A673 (cell line): ENCODE data around the gene SLC25A1. TPM values are rescaled to one million over a fixed set of nuclear protein-coding genes. Genes with fewer than 3 reads are reported as not detected.

Experiments
- BruUV-seq: library from RNA; stranded (reverse); fragments of 400-500 nt; replicated peaks from 2 replicates; lab custom pipeline; 2021; lab: Mats Ljungman, UMichigan
- CTCF ChIA-PET: fragments of 300-600 bp; sonication (Branson Sonifier 250); formaldehyde crosslinking; loops from one replicate; lab custom pipeline; 2022; ENCODE audit warnings: antibody characterized with exemption; lab: Charles Lee
- POLR2A ChIA-PET: fragments of 300-600 bp; sonication (Branson Sonifier 250); formaldehyde crosslinking; loops from one replicate; lab custom pipeline; 2022; ENCODE audit warnings: antibody characterized with exemption; ENCODE audit not compliant: low non-redundant PET; lab: Charles Lee
- DNase-seq: peaks from one replicate; pipeline ENCODE4 v3.0.0-alpha.2; 2015; ENCODE audit warnings: low spot score
- H3K27ac ChIP-seq: fragments of 200-600 bp; sonication (generic); 2 replicates; pipeline ENCODE4 v1.5.1; 2016; ENCODE audit warnings: mixed run types, low read depth, mild to moderate bottlenecking, mixed read lengths, antibody characterized with exemption, low read length; ENCODE audit not compliant: poor library complexity, severe bottlenecking
- H3K27me3 ChIP-seq: fragments of 200-600 bp; sonication (generic); replicated peaks from 2 replicates; pipeline ENCODE4 v1.6.1; 2017; ENCODE audit warnings: mixed run types, low read depth, mild to moderate bottlenecking, mixed read lengths, antibody characterized with exemption, low read length; ENCODE audit not compliant: insufficient read depth, poor library complexity
- H3K36me3 ChIP-seq: fragments of 200-600 bp; sonication (generic); 2 replicates; pipeline ENCODE4 v1.6.1; 2016; ENCODE audit warnings: mixed run types, mild to moderate bottlenecking, mixed read lengths, antibody characterized with exemption, low read length; ENCODE audit not compliant: insufficient read depth, poor library complexity, severe bottlenecking
- H3K4me1 ChIP-seq: fragments of 200-600 bp; sonication (generic); 2 replicates; pipeline ENCODE4 v1.6.1; 2017; ENCODE audit warnings: mixed run types, mild to moderate bottlenecking, mixed read lengths, antibody characterized with exemption, low read length; ENCODE audit not compliant: insufficient read depth, poor library complexity, severe bottlenecking
- H3K4me3 ChIP-seq: fragments of 200-600 bp; sonication (generic); 2 replicates; pipeline ENCODE4 v1.5.1; 2016; ENCODE audit warnings: low read depth, mixed run types, mild to moderate bottlenecking, mixed read lengths, low read length; ENCODE audit not compliant: poor library complexity, severe bottlenecking
- H3K9me3 ChIP-seq: fragments of 200-600 bp; sonication (generic); 2 replicates; pipeline ENCODE4 v1.6.1; 2016; ENCODE audit warnings: mixed run types, low read depth, mild to moderate bottlenecking, mixed read lengths, antibody characterized with exemption, low read length; ENCODE audit not compliant: poor library complexity, severe bottlenecking
- EZH2 ChIP-seq: fragments of 200-600 bp; sonication (generic); IDR thresholded peaks from 2 replicates; pipeline ENCODE4 v1.6.1; 2017; ENCODE audit warnings: borderline replicate concordance, low read depth, mild to moderate bottlenecking, mixed read lengths, antibody characterized with exemption, low read length; ENCODE audit not compliant: poor library complexity, severe bottlenecking
- intact Hi-C: fragments of 100-400 bp; cut with micrococcal nuclease; formaldehyde crosslinking; loops from one replicate; pipeline ENCODE4 v1.10.0; 2022; ENCODE audit not compliant: unreplicated experiment
- total RNA-seq: library from RNA; stranded (reverse); gene quantifications from 2 replicates; pipeline ENCODE4 v1.2.3, GENCODE V29; 2021
- TF ChIP-seq, protein P1 (sequence below): fragments of 300-800, 200-600 bp; sonication (generic); conservative IDR thresholded peaks from 2 replicates; pipeline ENCODE4 v1.5.1; 2017; ENCODE audit warnings: low read depth, mild to moderate bottlenecking, antibody characterized with exemption, low read length, moderate library complexity, mixed read lengths

SLC25A1 gene
- total RNA-seq, 1 experiment from 2014 or later: 91.0 TPM

DNA sequence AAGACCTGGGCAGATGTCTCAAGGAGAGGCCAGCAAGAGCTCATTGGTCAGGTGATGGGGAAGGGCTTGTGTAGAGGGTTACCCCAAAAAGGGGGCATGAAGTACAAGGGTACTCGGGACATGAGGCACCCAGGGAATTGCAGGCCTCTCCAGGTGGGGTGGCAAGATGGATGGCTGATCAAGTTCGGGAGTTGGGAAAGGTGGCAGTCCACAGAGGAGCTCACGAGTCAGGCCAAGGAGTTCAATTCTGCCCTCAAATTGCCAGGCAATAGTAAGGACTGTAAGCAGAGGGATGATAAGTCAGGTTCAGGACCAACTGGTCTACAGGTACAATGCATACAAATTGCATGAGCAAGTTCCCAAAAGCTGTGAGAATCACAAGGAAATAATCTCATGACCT lies 42.3 kb upstream of the SLC25A1 start:
- BruUV-seq: no TSS peak
- H3K4me1 ChIP-seq: peaks cover 15% of the 10 kb centered on the region
- intact Hi-C loops: no loop called here
- CTCF ChIA-PET: no interaction called here
- H3K27me3 ChIP-seq: no peaks in the 10 kb centered on the region
- DNase-seq: no peak
- H3K36me3 ChIP-seq: no peaks in the 10 kb centered on the region
- POLR2A ChIA-PET: no interaction called here
- no peak overlapping the region for H3K4me3 ChIP-seq
- no peak for TF ChIP-seq EZH2
- TF ChIP-seq, protein P1, sequence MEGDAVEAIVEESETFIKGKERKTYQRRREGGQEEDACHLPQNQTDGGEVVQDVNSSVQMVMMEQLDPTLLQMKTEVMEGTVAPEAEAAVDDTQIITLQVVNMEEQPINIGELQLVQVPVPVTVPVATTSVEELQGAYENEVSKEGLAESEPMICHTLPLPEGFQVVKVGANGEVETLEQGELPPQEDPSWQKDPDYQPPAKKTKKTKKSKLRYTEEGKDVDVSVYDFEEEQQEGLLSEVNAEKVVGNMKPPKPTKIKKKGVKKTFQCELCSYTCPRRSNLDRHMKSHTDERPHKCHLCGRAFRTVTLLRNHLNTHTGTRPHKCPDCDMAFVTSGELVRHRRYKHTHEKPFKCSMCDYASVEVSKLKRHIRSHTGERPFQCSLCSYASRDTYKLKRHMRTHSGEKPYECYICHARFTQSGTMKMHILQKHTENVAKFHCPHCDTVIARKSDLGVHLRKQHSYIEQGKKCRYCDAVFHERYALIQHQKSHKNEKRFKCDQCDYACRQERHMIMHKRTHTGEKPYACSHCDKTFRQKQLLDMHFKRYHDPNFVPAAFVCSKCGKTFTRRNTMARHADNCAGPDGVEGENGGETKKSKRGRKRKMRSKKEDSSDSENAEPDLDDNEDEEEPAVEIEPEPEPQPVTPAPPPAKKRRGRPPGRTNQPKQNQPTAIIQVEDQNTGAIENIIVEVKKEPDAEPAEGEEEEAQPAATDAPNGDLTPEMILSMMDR: no peak
- H3K27ac ChIP-seq: no peak overlapping the region
- no peaks in the 10 kb centered on the region for H3K9me3 ChIP-seq

DNA sequence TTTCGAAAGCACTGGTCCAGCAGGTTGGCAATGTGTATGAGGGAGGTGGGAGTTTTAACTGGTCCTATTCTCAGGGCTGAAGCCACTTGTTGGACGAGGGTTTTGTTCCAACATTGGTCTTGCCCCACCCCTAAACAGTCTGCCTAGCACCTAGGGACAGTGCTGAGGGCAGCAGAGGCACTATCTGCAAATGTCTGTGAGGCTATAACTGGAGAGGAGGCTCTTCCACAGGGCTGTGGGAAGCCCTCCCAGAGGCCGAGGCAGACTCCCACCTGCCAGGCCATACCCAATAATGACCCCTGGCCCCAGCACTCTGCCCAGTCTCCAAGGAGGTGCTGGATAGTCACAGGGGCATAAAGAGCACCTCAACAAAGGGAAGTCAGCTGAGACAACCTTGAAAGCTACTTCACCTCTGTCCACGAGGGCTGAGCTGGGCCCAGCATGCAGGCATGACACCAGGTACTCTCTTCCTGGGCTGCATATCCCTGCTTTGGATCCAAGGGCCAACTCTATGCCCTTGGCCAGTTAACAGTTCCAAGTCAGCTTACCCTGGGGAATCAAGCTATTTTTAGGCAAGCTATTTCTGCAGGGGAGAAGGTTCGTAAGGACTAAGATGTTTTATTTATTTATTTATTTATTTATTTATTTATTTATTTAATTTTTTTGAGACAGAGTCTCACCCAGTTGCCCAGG lies 40.2 kb upstream of the SLC25A1 start:
- ChIA-PET POLR2A (no interaction called here), CTCF (no interaction called here)
- H3K4me3 ChIP-seq: no peak overlapping the region
- no peak for DNase-seq
- H3K4me1 ChIP-seq: peaks cover 22% of the 10 kb centered on the region
- H3K27ac ChIP-seq: peak overlapping the region; percentile 61
- H3K27me3 ChIP-seq: no peaks in the 10 kb centered on the region
- no peaks in the 10 kb centered on the region for H3K36me3 ChIP-seq
- H3K9me3 ChIP-seq: no peaks in the 10 kb centered on the region
- TF ChIP-seq, protein P1: no peak
- TF ChIP-seq EZH2: no peak
- intact Hi-C loops: no loop called here
- no TSS peak for BruUV-seq

DNA sequence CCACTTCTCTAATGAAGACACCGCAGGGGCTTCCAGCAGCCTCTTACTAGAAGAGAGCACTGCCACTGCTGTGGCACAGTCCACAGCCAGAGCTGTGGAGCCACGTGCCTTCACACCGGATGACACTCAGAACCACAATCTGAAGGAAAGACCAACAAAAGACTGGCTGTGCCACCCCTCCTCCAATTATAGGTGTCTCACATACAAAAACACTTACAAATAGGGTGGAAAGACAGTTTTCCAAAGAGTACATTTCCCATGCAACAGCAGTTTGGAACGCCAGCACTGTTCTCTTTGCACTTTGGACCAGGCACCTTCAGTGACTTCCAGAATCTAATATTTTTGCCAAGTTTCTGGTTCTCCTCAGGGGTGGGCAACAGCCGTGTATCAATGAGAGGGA lies 38.0 kb upstream of the SLC25A1 start:
- BruUV-seq: no TSS peak
- Histone ChIP-seq H3K4me1 (peaks cover 22% of the 10 kb centered on the region), H3K4me3 (no peak overlapping the region), H3K27ac (no peak overlapping the region), H3K9me3 (no peaks in the 10 kb centered on the region), H3K36me3 (no peaks in the 10 kb centered on the region), H3K27me3 (no peaks in the 10 kb centered on the region)
- intact Hi-C loops: no loop called here
- ChIA-PET POLR2A (no interaction called here), CTCF (no interaction called here)
- no peak for DNase-seq
- TF ChIP-seq, protein P1: no peak
- no peak for TF ChIP-seq EZH2
